IPS-18c (cell line): ENCODE data around the gene CRB3.

ENCODE experiments used
- H3K4me3 ChIP-seq: 2 replicates; pipeline ENCODE4 v1.7.0; 2013; ENCODE audit warnings: low read depth, mild to moderate bottlenecking, low read length, moderate library complexity; ENCODE audit not compliant: insufficient read depth
- H3K9me3 ChIP-seq: one replicate; pipeline ENCODE4 v1.6.1; 2013; ENCODE audit warnings: mild to moderate bottlenecking, low read length, moderate library complexity; ENCODE audit not compliant: control insufficient read depth, insufficient read depth

The CRB3 gene, protein sequence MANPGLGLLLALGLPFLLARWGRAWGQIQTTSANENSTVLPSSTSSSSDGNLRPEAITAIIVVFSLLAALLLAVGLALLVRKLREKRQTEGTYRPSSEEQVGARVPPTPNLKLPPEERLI

DNA sequence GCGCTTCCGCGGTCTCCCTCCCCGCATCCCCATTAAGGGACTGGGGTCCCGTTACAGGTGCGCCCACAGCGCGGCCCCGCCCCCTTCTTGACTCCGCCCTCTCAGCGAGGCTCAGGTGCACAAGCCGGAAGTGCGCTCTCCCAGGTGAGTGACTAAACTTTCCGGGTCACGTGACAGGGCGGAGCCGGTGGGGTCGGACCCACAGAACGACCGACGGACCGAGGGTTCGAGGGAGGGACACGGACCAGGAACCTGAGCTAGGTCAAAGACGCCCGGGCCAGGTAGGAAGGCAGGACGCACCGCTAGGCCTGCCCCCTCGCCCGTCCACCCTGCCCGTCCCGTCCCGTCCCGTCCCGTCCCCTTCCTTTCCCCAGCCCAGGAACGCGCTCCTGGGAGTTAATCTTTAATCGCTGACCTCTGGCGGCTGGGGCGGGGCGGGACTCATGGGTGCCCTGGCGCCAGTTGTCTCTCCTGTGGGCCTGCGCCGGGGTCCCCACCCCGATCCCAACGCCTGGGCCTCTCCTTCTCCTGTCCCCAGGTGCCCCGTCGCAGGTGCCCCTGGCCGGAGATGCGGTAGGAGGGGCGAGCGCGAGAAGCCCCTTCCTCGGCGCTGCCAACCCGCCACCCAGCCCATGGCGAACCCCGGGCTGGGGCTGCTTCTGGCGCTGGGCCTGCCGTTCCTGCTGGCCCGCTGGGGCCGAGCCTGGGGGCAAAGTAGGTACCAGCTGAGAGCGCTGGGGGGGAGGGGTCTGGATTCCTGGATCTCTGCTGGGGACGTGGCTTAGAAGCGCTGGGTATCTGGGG lies at the start of gene CRB3:
TSS of gene CRB3 (plus strand) at position 202 of the 804 bp plus-strand sequence. CDS start at position 633, 431 bp downstream.
- Histone ChIP-seq H3K4me3 (peak within 1 kb of the TSS; percentile 86), H3K9me3 (no peaks in the 10 kb centered on the region)

- Histone ChIP-seq H3K9me3 (no peaks in the 10 kb centered on the region), H3K4me3 (no peak overlapping the region)
Observed at GRCh38 chr19:6414793-6415590, 49.1 kb upstream of the CRB3 start.

GRCh38 chr19:6415591-6416190 lies 48.4 kb upstream of the CRB3 start:
- Histone ChIP-seq H3K4me3 (no peak overlapping the region), H3K9me3 (no peaks in the 10 kb centered on the region)

- Histone ChIP-seq H3K4me3 (no peak overlapping the region), H3K9me3 (no peaks in the 10 kb centered on the region)
Observed at GRCh38 chr19:6416658-6417405, 47.2 kb upstream of the CRB3 start.

DNA sequence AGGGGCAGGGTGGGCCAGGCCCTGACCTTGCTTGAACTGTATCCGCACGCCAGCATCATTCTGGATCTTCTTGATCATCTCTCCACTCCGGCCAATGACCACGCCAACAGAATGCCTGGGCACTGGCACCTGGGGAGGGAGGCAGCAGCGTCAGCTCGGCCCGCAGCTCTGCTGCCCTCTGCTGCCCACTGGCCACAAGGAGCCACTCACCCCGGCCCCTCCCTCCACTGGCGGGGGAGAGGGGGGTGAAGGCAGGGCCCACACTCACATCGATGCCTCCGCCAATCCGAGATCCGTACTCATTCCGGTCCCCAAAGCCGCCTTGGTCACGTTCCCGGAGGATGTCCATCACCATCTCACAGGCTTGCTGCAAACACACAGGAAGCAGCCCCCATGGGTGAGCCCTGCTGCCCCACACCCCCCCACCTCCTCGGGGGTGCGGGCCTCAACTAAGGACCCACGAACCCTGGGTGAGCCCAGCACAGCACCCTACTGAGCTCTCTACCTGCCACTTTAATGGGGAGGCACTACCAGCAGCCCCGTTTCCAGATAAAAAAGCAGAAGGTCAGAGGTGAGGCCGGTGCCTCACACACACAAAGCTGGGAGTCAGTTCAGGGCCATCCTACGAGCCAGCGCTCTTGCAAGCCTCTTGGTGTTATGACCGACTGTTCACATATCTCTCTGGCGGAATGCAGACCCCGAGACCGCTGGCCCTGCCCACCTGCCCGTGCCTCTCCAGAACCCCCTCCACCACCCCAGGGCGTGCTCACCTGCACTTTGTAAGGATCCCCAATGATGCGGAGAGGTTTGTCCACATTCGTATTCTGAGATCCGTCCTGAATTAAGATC lies 46.1 kb upstream of the CRB3 start:
- H3K4me3 ChIP-seq: no peak overlapping the region
- no peaks in the 10 kb centered on the region for H3K9me3 ChIP-seq

- H3K9me3 ChIP-seq: no peaks in the 10 kb centered on the region
- H3K4me3 ChIP-seq: no peak overlapping the region
Observed at GRCh38 chr19:6418562-6418932, 45.5 kb upstream of the CRB3 start.

GRCh38 chr19:6421075-6422014 lies 42.7 kb upstream of the CRB3 start:
- Histone ChIP-seq H3K9me3 (no peaks in the 10 kb centered on the region), H3K4me3 (no peak overlapping the region)

DNA sequence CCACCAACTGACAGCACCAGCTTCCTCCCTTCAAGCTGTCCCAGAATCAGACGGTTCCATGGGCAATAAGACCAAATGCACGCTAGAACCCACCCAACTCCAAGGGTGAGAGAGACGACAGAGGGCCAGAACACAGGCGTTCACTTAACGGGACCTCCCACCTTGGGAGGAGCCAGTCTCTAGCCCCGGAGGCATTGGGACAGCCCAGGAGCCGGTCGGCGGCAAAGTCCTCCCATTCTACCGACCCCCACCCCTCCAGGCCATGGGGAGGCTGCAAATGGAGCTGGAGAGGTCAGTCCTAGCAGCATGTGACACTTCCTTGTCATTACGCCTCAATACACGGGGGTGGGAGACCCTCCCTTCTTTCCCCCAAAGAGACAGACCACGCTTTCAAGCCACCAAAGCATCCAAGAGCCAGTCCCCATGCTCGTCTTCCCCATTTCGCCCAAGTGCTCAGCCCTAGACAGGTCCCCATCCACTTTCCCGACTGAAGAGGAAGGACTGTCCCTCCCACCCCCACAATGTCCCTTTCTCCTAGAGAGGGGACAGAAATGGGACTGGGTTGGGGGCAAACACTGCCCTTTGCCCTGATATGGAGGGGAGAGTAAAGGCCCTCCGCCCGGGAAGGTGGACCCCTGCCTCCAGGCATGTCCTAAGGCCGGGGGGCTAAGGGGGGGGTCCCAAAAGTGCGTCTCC lies 40.4 kb upstream of the CRB3 start:
- Histone ChIP-seq H3K4me3 (peak overlapping the region; percentile 90), H3K9me3 (no peaks in the 10 kb centered on the region)

DNA sequence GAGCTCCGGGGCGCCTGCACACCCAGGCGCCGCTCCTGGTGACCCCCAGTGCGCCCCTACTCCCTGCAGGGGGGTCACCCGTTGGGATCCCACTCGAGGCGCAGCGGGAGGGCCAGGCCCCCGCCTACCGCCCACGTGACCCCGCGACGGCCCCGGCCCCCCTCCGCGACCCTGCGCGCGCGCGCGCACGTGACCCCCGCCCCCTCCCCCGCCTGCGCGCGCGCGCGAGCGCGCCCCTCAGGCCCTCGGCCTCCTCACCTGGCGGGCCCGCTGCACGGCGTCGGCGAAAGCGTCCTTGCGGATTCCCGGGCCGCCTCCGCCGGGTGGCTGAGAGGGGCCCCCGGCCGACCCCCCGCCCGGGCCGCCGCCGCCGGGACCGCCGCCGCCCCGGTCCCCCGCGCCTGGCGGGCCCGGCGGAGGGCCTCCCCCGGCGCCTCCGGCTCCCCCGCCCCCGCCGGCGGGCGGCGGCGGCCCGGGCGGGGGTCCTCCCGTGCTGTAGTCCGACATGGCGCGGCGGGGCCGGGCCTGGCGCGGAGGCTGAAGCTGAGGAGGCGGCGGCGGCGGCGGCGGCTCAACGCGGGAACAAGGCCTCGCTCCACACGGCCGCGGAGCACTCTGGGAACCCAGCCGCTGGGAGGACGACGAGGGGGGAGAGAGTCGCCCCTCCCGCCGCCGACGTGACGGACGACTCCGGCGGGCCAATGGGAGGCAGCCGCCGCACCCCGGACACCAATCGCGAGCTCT lies 39.7 kb upstream of the CRB3 start, which contains the start of gene KHSRP:
TSS of gene KHSRP (minus strand) at position 617 of the 744 bp plus-strand sequence. CDS start at position 507, 110 bp downstream.
- Histone ChIP-seq H3K9me3 (no peaks in the 10 kb centered on the region), H3K4me3 (peak within 1 kb of the TSS; percentile 90)

GRCh38 chr19:6424939-6425731 lies 38.9 kb upstream of the CRB3 start:
- no peak overlapping the region for H3K4me3 ChIP-seq
- no peaks in the 10 kb centered on the region for H3K9me3 ChIP-seq

DNA sequence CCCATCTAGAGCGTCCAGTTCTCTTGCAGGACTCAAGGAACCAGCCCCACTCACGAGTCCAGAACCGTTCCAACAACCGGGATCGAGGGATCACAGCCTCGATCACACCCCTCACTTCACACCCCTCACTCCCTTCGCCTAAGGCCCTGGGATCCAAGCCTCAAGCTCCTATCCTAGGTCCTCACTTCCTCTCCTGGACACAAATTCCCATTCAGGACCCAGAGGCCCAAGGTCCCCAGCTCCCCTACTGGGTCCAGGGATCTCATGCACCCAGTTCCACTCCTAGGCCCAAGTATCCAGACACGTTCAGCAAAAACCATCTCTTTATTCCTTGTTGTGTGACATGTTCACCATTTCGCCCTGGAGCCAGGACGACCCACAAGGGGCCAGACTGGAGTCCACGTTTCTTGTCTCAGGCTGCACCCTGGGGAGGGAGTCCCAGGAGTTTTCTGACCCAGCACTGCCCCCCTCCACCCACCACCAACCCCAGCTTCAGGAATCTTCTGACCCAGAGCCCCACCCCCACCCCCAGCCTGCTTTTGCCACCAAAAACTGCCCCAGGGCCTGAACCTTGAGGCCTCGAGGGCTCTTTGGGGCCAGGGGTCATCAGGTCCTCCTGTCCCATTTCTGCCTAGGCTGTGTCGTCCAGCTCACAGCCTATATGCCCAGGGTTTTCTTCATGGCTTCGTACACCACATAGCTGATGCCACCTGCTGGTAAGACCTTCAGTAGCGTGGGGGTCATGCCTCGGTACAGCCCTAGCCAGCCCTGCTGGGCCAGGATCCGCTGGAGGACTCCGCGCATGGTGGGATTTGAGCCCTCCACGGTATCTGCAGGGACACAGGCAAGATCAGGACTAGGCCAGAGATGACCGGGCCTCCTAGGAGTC lies 38.1 kb upstream of the CRB3 start:
- no peak overlapping the region for H3K4me3 ChIP-seq
- H3K9me3 ChIP-seq: no peaks in the 10 kb centered on the region

- no peak overlapping the region for H3K4me3 ChIP-seq
- H3K9me3 ChIP-seq: no peaks in the 10 kb centered on the region
Observed at GRCh38 chr19:6427131-6427530, 36.9 kb upstream of the CRB3 start.
